Testis (tissue), 3 donors: Measurements from ENCODE around the gene NRP2. TPM values are rescaled to one million over a fixed set of nuclear protein-coding genes. Genes with fewer than 3 reads are reported as not detected.

ENCODE experiments used
- DNase-seq: peaks from one replicate; pipeline ENCODE4 v3.0.0-alpha.2; 2019
- H3K27ac ChIP-seq, 2 donors: fragments of 200-600 bp; sonication (generic); one replicate each; pipeline ENCODE4 v1.5.1; 2019
- H3K27me3 ChIP-seq: fragments of 200-600 bp; sonication (generic); one replicate; pipeline ENCODE4 v1.5.1; 2019
- H3K36me3 ChIP-seq: fragments of 200-600 bp; sonication (generic); one replicate; pipeline ENCODE4 v1.5.1; 2017; ENCODE audit warnings: low read depth; ENCODE audit errors: missing control alignments
- H3K4me1 ChIP-seq: fragments of 200-600 bp; sonication (generic); one replicate; pipeline ENCODE4 v1.5.1; 2019
- H3K4me3 ChIP-seq, 2 donors: fragments of 200-600 bp; sonication (generic); one replicate each; pipeline ENCODE4 v1.5.1; 2017 to 2019
- H3K9me3 ChIP-seq: fragments of 200-600 bp; sonication (generic); one replicate; pipeline ENCODE4 v1.5.1; 2017
- CTCF ChIP-seq, 3 experiments: fragments of 450-650 bp in 2 of 3; fragments of 200-600 bp in 1 of 3; sonication (generic) in 1 of 3; IDR thresholded peaks; one replicate each; pipeline ENCODE4 v1.5.1; 2016 to 2019; ENCODE audit warnings: antibody characterized with exemption in 3 of 3, mild to moderate bottlenecking in 2 of 3, moderate library complexity in 1 of 3
- POLR2A ChIP-seq: fragments of 450-650 bp; IDR thresholded peaks from one replicate; pipeline ENCODE4 v1.6.1; 2017; ENCODE audit warnings: antibody characterized with exemption, mild to moderate bottlenecking, moderate library complexity
- WGBS, 2 donors: methylation state at CpG; one replicate each; pipeline ENCODE4 v1.1.5; 2018; 5-methylcytosine and 5-hydroxymethylcytosine counted together
- intact Hi-C: fragments of 100-400 bp; cut with DNase I; formaldehyde crosslinking; loops from one replicate; pipeline ENCODE4 v1.15.1; 2023; ENCODE audit warnings: low total_unique reads
- polyA plus RNA-seq: library from polyadenylated mRNA; stranded (reverse); fragments of 350-450 nt; fragmentation: Illumina TruSeq; extraction: RNeasy Lipid Tissue Mini Kit (QIAGEN cat#74804); gene quantifications from one replicate; pipeline ENCODE4 v1.2.3, GENCODE V29; 2014; ENCODE audit warnings: low read depth, low replicate concordance; ENCODE audit not compliant: insufficient read depth
- total RNA-seq, 2 donors: library from RNA; depleted of rRNA; stranded (reverse); fragments of >200 nt; gene quantifications; one replicate each; pipeline ENCODE4 v1.2.3, GENCODE V29; 2016

NRP2 gene
- total and polyA plus RNA-seq, 3 donors from 2014 or later, result 6.3 to 10.6 (median 6.3) TPM

- no peak for DNase-seq
- intact Hi-C loops, result no loop called here
- TF ChIP-seq CTCF (IDR thresholded peaks at IDR 0.05) (no peak), POLR2A (no peak)
- no peaks in the 10 kb centered on the region for H3K9me3 ChIP-seq
- no peak overlapping the region for H3K27ac ChIP-seq
- no peaks in the 10 kb centered on the region for H3K36me3 ChIP-seq
- H3K27me3 ChIP-seq, result no peaks in the 10 kb centered on the region
- H3K4me3 ChIP-seq, result no peak overlapping the region
- peaks cover 9% of the 10 kb centered on the region for H3K4me1 ChIP-seq
- WGBS, 2 donors, result 71 to 85% methylated on average over 5 of the region's 5 CpGs
Measured at GRCh38 chr2:205835923-205836322, 153.6 kb downstream of the NRP2 start.

- no peaks in the 10 kb centered on the region for H3K27me3 ChIP-seq
- intact Hi-C loops, result no loop called here
- no peak for DNase-seq
- H3K9me3 ChIP-seq, result no peaks in the 10 kb centered on the region
- H3K4me3 ChIP-seq, result no peak overlapping the region
- TF ChIP-seq CTCF (IDR thresholded peaks at IDR 0.05) (no peak), POLR2A (no peak)
- WGBS, 2 donors, result 88% methylated on average over 13 of the region's 13 CpGs
- no peak overlapping the region for H3K27ac ChIP-seq
- no peaks in the 10 kb centered on the region for H3K36me3 ChIP-seq
- H3K4me1 ChIP-seq, result peaks cover 9% of the 10 kb centered on the region
Measured at GRCh38 chr2:205836477-205837221, 154.3 kb downstream of the NRP2 start.

GRCh38 chr2:205837663-205838062, 155.4 kb downstream of the NRP2 start:
- no peaks in the 10 kb centered on the region for H3K9me3 ChIP-seq
- no peak overlapping the region for H3K27ac ChIP-seq
- H3K4me1 ChIP-seq, result peaks cover 9% of the 10 kb centered on the region
- H3K27me3 ChIP-seq, result no peaks in the 10 kb centered on the region
- intact Hi-C loops, result no loop called here
- 82 to 84% methylated on average over 1 of the region's 1 CpG for WGBS, 2 donors
- no peaks in the 10 kb centered on the region for H3K36me3 ChIP-seq
- no peak overlapping the region for H3K4me3 ChIP-seq
- TF ChIP-seq POLR2A (no peak), CTCF (IDR thresholded peaks at IDR 0.05) (no peak)
- no peak for DNase-seq

- WGBS, 2 donors, result 84 to 86% methylated on average over 3 of the region's 3 CpGs
- Histone ChIP-seq H3K9me3 (no peaks in the 10 kb centered on the region), H3K4me3 (no peak overlapping the region), H3K27ac (no peak overlapping the region), H3K36me3 (no peaks in the 10 kb centered on the region), H3K27me3 (no peaks in the 10 kb centered on the region), H3K4me1 (no peaks in the 10 kb centered on the region)
- intact Hi-C loops, result no loop called here
- no peak for DNase-seq
- no peak for TF ChIP-seq CTCF (IDR thresholded peaks at IDR 0.05)
- no peak for TF ChIP-seq POLR2A
Measured at GRCh38 chr2:205845446-205845845, 163.1 kb downstream of the NRP2 start.
